GM19463 (cell line): ENCODE data around the gene FAM200C.

Experiments
- ATAC-seq: cut with Tn5 transposase; IDR thresholded peaks from one replicate; pipeline ENCODE4 v1.9.1; 2021; ENCODE audit warnings: mild to moderate bottlenecking, moderate library complexity; ENCODE audit not compliant: unreplicated experiment

Gene FAM200C

DNA sequence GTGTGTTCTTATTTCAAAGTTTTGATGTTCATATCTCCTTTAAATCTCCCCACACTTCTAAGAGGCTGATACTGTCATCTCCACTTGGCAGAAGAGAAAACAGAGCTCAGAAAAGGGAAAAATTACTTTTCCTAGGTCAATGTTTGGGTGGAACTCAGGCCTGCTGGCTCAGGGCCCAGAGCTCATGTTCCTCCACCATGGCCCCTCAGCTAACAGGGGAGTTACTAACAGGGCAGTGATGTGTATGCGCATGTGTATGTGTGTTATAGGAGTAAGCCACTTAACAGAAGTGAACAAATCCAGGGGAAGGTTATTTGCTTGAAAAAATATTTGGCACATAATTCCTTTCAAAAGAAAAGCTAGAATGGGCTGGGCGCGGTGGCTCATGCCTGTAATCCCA, 32.0 kb downstream of the FAM200C start:
- ATAC-seq = no peak

DNA sequence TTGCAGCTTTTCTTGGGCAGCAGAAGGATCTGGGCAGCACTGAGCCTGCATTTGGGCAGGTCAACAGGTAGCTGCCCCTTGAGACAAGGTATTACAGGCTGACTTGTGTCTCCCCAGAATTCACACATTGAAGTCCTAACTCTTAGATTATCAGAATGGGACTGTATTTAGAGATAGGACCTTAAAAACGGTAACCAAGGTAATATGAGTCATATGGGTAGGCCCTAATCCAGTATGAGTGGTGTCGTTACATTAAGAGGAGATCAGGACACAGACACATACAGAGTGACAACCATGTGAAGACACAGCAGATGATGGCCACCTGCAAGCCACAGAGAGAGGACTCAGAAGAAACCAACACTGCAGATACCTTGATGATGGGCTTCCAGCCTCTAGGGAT, 32.6 kb downstream of the FAM200C start:
- no peak for ATAC-seq

DNA sequence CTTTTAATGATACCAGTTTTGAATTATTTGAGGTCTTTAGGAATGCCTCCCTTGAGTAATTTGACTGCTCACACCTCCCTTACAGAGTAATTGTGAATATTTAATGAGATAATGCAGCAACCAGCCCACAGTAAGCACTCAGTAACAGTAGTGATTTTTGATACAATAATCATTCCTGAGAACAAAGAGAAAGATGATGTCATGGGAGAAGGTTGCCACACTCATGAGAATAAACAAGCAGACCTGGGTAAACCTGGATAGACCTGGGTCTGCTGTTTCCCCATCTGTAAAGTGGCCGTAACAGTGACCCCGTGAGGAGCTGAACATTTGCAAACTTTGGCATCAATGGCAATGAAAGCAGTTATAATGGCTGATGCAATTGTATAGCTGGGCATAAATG, 33.6 kb downstream of the FAM200C start:
- ATAC-seq = no peak

GRCh38 chr5:160363660-160364395, 36.0 kb downstream of the FAM200C start:
- no peak for ATAC-seq

DNA sequence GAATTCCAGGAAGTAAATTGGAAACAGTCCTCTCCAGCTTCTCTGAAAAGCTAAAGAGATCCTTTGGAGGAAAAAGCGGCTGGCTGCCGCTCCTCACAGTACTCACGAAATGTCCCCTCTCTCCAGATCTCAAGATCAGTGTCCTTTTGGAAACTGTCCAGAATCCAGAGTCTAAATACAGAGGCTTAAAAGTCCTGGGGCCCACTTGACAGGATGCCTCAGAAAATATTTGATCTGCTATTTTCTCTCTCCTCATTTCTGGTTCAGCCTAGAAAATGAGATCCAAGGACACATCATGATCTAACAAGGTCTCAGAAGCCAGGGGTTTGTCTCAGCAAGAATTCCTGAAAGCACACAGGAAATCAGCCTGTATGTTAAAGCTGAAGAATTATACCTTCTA, 36.6 kb downstream of the FAM200C start:
- ATAC-seq = no peak

DNA sequence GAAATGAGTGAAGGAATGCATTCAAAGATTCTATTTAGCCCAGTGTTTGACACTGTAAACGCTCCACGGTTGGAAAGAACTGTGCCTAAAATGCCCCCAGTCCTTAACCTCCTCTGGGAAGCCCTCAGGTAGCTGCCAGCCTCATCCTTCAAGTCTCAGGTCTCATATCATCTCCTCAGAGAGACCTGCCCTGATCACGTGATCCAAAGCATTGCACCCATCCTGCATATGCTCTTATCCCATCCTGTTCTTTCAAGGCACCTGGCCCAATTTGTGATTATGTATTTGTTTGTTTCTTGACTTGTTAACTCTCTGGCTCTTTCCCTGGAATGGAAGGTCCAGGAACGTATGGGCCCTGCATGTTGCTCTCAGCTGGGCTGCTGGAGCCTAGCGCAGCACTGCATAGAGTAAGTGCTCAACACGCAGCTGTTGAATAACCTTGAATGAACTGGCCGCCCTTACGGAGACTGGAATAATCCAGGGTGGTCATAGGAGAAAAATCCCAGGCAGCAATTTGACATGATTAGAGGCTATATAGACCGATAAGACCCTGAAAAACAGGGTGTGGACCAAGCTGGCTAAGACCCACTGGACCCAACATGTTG, 38.1 kb downstream of the FAM200C start:
- no peak for ATAC-seq

- ATAC-seq = no peak
Measured at GRCh38 chr5:160360310-160360709, 39.5 kb downstream of the FAM200C start.

DNA sequence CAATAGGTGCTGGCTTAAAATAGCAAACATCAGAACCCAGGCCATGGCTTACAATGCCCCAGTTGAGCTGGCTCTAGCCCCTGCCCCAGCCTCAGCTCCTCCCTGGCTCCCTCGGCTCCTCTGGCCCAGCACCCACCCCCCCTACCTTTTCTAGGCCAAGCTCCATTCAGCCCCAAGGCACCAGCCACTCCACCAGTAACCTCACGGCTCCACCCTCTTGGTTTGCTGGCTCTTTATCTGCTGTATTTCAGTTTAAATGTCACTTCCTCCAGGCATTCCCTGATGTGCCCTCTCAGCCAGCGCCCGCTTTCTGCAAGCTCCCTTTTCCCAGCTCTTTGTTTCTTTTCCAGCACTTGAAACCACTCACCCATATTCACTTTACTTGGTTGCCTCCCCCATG, 40.0 kb downstream of the FAM200C start:
- ATAC-seq = no peak

- no peak for ATAC-seq
Measured at GRCh38 chr5:160359242-160359641, 40.6 kb downstream of the FAM200C start.

GRCh38 chr5:160357861-160358411, 41.9 kb downstream of the FAM200C start:
- ATAC-seq = no peak

- no peak for ATAC-seq
Measured at GRCh38 chr5:160357394-160357793, 42.5 kb downstream of the FAM200C start.

DNA sequence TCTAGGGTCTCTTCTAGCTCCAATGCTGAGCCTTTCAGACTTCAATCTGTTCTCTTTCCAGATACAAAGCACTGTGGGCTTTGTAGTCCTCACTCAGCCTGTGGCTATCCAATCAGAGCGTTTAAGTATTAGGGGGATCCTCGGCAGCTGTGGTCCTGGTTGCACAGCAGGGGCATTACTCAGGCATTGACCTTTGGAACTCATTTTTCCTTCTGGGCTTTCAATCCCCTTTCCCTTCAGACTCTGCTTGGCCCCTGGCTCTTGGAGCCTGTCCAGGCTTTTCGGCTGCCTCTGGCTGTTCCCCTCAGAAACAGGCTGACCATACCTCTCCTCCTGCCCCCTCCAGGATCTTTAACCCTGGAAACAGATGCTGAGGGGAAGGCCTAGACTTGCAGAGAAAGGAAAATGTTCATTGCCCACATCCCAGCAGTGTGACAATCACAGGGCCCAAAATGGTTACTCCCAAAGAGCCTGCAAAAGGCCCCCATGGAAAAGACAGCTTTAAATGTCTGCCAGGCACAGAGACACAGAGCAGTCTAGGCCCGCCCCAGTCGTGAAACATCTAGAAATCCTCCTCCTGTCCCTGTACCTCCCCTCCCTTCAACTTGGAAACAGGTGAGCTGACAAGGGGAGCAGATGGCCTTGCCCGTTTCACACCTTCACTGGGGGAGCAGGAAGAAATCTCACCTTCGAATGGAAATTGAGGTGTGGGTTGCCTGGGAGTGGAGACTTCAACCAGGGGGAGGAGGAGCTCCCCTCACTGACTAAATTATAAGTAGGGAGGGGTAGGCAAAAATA, 43.1 kb downstream of the FAM200C start:
- ATAC-seq = no peak

- no peak for ATAC-seq
Measured at GRCh38 chr5:160354666-160355065, 45.2 kb downstream of the FAM200C start.

DNA sequence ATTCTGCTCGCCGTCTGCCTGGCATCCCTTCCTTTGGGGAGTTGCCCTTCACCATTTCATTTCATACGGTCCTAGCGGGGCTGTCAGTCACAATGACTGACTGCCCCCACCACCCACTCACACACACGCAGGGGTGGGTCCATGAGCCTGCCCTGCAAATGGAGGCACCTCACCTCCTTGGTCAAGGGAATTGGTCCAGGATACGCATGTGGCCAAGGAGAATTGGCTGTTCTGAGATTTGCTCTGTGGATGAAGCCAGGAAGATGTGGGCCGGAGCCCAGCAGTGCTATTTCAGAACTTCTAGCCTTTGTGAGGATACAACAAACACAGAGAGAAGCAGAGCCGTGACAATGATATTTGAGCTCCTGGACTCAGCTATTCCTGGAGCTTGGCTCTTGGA, 46.5 kb downstream of the FAM200C start:
- no peak for ATAC-seq

GRCh38 chr5:160352308-160352707, 47.5 kb downstream of the FAM200C start:
- no peak for ATAC-seq

DNA sequence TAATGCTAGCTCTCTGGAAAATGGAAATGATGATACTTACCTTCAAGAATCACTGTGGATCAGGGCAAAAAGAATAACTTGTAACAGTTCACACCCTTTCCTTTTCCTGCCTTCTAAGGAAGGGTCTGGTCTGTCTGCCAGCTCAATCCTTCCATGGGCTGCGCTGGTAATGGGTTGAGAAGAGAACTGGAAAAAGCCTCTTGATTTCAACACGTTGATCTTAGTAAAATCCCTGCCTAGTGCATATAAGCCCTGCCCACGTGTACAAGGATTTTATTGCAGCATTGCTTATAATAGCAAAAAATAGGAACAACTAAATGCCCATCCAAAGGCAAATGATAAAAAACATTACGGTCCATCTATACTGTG, 49.9 kb downstream of the FAM200C start:
- ATAC-seq = no peak

- ATAC-seq = no peak
Measured at GRCh38 chr5:160349249-160349934, 50.5 kb downstream of the FAM200C start.

GRCh38 chr5:160348080-160348479, 51.8 kb downstream of the FAM200C start:
- ATAC-seq = no peak

DNA sequence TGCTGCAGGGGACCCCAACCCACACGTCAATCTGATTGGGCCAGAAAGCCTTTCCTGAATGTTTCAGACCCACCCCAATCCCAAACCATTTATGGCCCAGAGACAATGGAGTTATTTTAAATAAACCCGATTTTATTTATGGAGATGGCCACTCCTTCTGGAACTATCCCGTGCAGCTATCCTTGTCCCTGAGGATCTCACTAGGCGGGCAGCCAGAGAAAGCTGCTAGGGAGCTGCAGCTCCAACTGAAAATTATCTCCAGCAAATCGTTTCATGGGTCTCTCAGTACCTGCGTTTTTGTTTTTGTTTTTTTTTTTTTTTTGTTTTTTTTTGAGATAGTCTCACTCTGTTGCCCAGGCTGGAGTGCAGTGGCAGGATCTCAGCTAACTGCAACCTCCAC, 52.4 kb downstream of the FAM200C start:
- no peak for ATAC-seq
